ENCODE results near the gene PDSS2. TPM values are rescaled to one million over a fixed set of nuclear protein-coding genes. Genes with fewer than 3 reads are reported as not detected.
"Not testable (repeated sequence)": the region's sequence is repeated elsewhere in the genome, so short reads cannot be mapped to it uniquely, and the experiment has no call there.

The PDSS2 gene
- total RNA-seq, 2 donors from 2014 or later = 12.2 to 16.2 TPM

DNA sequence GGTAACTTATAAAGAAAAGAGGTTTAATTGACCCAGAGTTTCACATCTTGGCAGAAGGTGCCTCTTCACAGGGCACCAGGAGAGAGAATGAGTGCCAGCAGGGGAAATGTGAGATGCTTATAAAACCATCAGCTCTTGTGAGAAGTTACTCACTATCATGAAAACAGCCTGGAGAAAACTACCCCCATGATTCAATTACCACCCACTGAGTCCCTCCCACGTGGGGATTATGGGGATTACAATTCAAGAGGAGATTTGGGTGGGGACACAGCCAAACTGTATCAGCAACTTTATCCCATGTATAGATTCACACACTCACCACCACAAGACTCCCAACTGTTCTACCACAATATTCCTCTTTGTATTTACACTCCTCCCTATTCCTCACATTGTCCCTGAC is 10.6 kb downstream of the PDSS2 start:
- peaks cover 11% of the 10 kb centered on the region for H3K9me3 Mint-ChIP-seq
- H3K27me3 Mint-ChIP-seq = no peaks in the 10 kb centered on the region
- peaks cover 26% of the 10 kb centered on the region for H3K36me3 Mint-ChIP-seq
- H3K4me1 Mint-ChIP-seq (ENCODE audit: low read depth in 2 of 2) = peaks cover under 1 to 2% of the 10 kb centered on the region in 2 donors
- no peak overlapping the region for H3K4me3 Mint-ChIP-seq
- DNase-seq (ENCODE audit: low spot score) = no peak
- no peak for ATAC-seq
- H3K27ac Mint-ChIP-seq = no peak overlapping the region

DNA sequence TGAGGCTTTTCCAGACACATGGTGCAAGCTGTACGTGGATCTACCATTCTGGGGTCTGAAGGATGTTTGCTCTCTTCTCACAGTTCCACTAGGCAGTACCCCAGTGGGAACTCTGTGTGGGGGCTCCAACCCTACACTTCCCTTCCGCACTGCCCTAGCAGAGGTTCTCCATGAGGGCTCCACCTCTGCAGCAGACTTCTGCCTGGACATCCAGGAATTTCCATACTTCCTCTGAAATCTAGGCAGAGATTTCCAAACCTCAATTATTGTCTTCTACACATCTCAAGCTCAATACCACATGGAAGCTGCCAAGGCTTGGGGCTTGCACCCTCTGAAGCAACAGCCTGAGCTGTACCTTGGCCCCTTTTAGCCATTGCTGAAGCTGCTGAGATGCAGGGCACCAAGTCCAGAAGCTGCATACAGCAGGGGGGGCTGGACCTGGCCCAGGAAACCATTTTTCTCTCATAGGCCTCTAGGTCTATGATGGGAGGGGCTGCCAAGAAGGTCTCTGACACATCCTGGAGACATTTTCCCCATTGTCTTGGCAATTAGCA is 11.6 kb downstream of the PDSS2 start:
- Mint-ChIP-seq H3K9me3 (peaks cover 11% of the 10 kb centered on the region), H3K4me3 (no peak overlapping the region), H3K27ac (no peak overlapping the region), H3K36me3 (peaks cover 26% of the 10 kb centered on the region), H3K27me3 (no peaks in the 10 kb centered on the region), H3K4me1 (ENCODE audit: low read depth in 2 of 2) (peaks cover 3 to 7% of the 10 kb centered on the region in 2 donors)
- ATAC-seq (no peak), DNase-seq (ENCODE audit: low spot score) (no peak)

DNA sequence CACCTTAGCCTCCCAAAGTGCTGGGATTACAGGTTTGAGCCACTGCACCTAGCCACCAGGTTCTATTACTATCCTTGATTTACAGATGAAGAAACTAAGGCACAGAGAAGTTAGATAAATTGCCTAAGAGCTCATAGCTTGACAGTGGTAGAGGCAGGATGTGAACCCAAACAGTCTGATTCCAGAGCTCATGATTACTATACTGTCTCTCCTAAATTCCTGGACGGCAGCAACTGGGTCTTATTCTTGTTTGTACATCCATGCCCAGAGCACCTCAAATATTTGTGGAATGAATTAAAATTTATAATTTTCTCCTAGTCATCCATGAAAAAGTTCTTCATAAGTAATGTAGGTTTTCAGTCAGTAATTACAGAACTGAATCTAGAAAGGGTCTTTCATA is 15.1 kb downstream of the PDSS2 start:
- no peak overlapping the region for H3K27ac Mint-ChIP-seq
- no peak for DNase-seq (ENCODE audit: low spot score)
- ATAC-seq = no peak
- peaks cover 8% of the 10 kb centered on the region for H3K9me3 Mint-ChIP-seq
- no peaks in the 10 kb centered on the region for H3K27me3 Mint-ChIP-seq
- H3K36me3 Mint-ChIP-seq = peaks cover 23% of the 10 kb centered on the region
- H3K4me1 Mint-ChIP-seq (ENCODE audit: low read depth in 2 of 2) = peaks cover 13 to 18% of the 10 kb centered on the region in 2 donors
- no peak overlapping the region for H3K4me3 Mint-ChIP-seq

DNA sequence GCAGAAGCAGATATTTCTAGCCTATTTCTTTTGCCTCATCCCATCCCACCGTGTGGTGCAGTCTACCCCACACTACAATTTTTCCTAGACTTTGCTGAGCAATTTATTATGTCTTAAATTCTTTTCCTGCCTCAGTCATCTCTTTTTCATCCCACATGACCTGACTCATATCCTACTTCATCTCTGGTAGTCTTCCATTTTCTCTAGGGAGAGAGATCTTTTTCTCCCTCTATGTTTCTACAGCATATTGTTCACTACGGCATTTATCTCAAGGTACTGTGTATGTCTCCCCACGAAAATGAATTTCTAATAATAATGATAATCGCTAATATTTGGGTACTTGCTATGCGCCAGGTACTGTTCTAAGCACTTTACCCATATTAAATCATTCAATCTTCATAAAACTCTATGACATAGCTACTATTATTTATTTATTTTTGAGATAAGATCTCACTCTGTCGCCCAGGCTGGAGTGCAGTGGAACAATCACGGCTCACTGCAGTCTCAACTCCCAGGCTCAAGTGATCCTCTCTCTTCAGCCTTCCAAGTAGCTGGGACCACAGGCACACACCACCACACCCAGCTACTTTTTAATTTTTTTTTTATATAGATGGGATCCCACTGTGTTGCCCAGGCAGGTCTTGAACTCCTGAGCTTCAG is 15.6 kb downstream of the PDSS2 start:
- no peak for DNase-seq (ENCODE audit: low spot score)
- Mint-ChIP-seq H3K27ac (no peak overlapping the region), H3K4me3 (no peak overlapping the region), H3K4me1 (ENCODE audit: low read depth in 2 of 2) (peaks cover 13 to 18% of the 10 kb centered on the region in 2 donors), H3K36me3 (peaks cover 19% of the 10 kb centered on the region), H3K27me3 (no peaks in the 10 kb centered on the region), H3K9me3 (peaks cover 8% of the 10 kb centered on the region)
- ATAC-seq = no peak

DNA sequence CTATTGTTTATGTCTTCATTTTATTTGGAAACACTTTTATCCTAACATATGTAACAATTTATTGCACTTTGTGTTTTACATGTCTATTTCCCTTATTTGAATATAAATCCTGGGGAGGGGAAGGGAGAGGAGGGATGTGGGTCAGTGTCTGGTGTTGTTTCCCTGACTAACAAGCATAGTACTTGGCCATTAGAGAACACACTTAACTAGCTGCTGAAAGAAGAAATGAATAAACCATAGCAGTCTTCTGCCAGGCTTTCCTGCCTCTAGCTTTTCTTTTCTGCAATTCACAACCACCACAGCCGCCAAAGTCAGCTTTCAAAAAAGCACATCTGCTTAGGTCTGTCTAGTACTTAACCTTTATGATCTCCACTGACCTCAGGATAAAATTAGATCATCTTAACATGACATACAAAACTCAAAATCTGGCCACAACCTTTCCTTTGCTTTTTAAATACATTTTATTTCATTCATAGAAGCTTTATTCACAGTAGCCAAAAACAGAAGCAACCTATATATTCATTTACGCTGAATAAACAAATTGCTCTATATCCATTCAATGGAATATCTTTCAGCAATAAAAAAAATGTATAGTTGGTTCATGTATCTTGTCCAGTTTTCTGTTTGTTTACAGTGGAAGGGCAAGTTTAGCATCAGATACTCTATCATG is 16.3 kb downstream of the PDSS2 start:
- DNase-seq (ENCODE audit: low spot score) = no peak
- H3K27ac Mint-ChIP-seq = no peak overlapping the region

DNA sequence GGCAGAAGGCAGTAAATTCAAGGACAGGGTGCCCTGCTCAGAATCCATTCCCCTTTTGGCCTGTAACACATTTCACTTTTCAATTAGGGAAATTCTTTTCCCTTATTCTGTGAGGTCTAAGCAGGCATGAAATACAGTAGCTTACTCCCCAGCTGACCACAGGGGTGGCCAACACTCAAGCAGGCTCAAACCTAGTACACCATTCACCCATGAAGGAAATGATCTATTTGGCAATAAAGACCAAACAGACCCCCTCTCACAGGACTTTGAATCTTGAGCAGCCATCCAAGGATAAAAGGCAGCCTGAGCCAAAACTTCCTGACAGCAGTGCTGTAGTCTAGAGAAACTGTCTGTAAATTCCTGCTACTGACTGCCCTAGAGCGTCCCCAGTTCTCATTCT is 17.7 kb downstream of the PDSS2 start:
- Mint-ChIP-seq H3K4me3 (no peak overlapping the region), H3K4me1 (ENCODE audit: low read depth in 2 of 2) (peaks cover 16 to 23% of the 10 kb centered on the region in 2 donors), H3K27ac (no peak overlapping the region), H3K9me3 (peaks cover under 1% of the 10 kb centered on the region), H3K36me3 (peaks cover 7% of the 10 kb centered on the region), H3K27me3 (no peaks in the 10 kb centered on the region)
- no peak for DNase-seq (ENCODE audit: low spot score)
- no peak for ATAC-seq

More for the DNA sequence above, 16.3 kb downstream of the PDSS2 start:
- no peak for ATAC-seq
- Mint-ChIP-seq H3K36me3 (peaks cover 12% of the 10 kb centered on the region), H3K4me1 (ENCODE audit: low read depth in 2 of 2) (peaks cover 11 to 18% of the 10 kb centered on the region in 2 donors), H3K27me3 (no peaks in the 10 kb centered on the region), H3K4me3 (no peak overlapping the region), H3K9me3 (peaks cover 3% of the 10 kb centered on the region)

DNA sequence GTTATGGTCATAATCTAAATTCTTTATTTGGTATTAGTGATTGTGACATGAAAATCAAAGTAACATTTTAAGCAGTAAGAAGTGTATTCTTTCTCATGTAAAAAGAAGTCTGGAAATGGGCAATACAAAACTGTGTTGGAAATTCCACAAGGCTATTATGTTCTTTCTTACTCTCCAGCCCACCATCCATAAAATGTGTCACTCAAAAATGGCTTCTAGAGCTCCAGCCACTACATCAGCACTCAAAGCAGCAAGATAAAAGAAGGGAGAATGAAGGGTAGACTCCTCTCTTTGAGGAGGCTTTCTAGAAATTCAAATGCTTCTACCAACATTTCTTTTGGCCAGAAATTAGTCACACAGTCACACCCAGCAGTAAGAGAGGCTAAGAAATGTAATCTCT is 18.4 kb downstream of the PDSS2 start:
- Mint-ChIP-seq H3K9me3 (no peaks in the 10 kb centered on the region), H3K27ac (no peak overlapping the region), H3K27me3 (no peaks in the 10 kb centered on the region), H3K4me3 (no peak overlapping the region), H3K4me1 (ENCODE audit: low read depth in 2 of 2) (peaks cover 16 to 23% of the 10 kb centered on the region in 2 donors), H3K36me3 (peaks cover 4% of the 10 kb centered on the region)
- ATAC-seq = no peak
- DNase-seq (ENCODE audit: low spot score) = no peak

DNA sequence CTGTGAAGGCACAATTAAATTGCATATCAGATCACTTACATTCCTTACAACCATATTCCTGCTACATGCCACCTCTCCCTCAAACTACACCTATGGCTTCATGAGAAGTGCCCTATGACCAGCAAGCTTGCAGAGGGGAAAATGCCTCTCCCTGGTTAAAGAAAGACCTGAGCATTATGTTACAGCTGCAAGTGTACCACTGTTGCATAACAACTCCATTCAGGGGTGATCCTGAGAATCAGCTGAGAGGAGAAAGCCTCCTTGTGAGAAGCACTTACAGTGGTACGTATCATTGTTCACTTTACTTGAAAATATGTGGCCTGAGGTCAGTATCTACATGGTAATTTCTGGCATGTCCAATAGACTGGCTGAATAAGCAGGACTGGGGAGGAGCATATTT is 20.0 kb downstream of the PDSS2 start:
- Mint-ChIP-seq H3K4me3 (no peak overlapping the region), H3K36me3 (no peaks in the 10 kb centered on the region), H3K4me1 (ENCODE audit: low read depth in 2 of 2) (peaks cover 16 to 23% of the 10 kb centered on the region in 2 donors), H3K9me3 (no peaks in the 10 kb centered on the region), H3K27ac (no peak overlapping the region), H3K27me3 (no peaks in the 10 kb centered on the region)
- ATAC-seq = no peak
- DNase-seq (ENCODE audit: low spot score) = no peak

DNA sequence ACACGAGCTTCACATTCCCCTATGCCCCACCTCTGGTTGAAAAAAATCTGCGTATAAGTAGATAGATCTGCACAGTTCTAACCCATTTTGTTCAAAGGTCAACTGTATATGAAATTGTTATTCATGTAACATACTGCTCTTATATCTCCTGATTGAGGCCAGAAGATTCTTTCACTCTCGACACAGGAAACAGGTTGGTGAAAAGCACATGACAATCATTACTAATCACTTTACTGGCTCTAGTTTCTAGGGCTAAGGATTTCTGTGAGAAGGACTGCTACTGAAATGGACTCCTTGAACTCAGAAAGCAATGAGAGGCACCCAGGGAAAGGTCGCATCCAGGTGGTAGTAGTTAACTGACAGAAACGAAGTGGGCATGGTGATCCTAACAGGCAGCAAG is 21.7 kb downstream of the PDSS2 start:
- H3K4me3 Mint-ChIP-seq = no peak overlapping the region
- no peak overlapping the region for H3K27ac Mint-ChIP-seq
- ATAC-seq = no peak

DNA sequence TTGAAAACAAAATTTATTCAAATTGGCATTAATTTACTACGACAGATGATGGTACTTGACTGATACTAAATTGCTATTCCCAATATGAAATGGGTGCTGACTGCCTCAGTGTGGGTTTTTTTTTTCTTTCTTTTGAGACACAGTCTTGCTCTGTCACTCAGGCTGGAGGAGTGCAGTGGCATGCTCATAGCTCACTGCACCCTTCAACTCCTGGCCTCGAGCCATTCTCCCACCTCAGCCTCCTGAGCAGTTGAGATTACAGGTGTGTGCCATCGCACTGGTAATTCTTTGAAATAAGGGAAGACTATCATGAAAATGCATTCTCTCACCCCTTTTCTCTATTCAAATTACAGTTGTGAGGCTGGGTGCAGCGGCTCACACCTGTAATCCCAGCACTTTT is 22.5 kb downstream of the PDSS2 start:
- ATAC-seq = no peak
- no peaks in the 10 kb centered on the region for H3K9me3 Mint-ChIP-seq
- peaks cover 18 to 24% of the 10 kb centered on the region in 2 donors for H3K4me1 Mint-ChIP-seq (ENCODE audit: low read depth in 2 of 2)
- DNase-seq (ENCODE audit: low spot score) = no peak
- H3K27ac Mint-ChIP-seq = no peak overlapping the region
- no peaks in the 10 kb centered on the region for H3K36me3 Mint-ChIP-seq
- no peak overlapping the region for H3K4me3 Mint-ChIP-seq
- no peaks in the 10 kb centered on the region for H3K27me3 Mint-ChIP-seq

More for the DNA sequence above, 21.7 kb downstream of the PDSS2 start:
- Mint-ChIP-seq H3K36me3 (no peaks in the 10 kb centered on the region), H3K27me3 (no peaks in the 10 kb centered on the region), H3K4me1 (ENCODE audit: low read depth in 2 of 2) (peaks cover 22 to 26% of the 10 kb centered on the region in 2 donors), H3K9me3 (no peaks in the 10 kb centered on the region)
- DNase-seq (ENCODE audit: low spot score) = no peak

DNA sequence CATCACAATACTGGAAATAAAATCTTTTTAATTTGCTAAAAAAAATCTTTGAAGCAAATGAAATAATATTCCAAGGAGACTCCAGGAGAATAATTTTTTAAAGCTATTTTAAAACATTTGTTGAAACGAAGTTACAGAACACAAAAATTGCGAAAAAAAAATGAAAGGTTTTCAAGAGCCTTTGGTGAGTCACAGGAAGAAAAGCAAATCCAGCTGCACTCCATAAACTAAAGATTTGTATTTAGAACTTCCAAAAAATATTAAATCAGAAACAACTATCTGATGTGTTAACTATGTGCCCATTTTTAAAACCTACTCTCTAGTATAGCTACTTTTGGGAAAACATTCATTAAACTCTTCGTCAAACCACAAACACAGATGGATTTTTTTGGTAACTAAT is 23.6 kb downstream of the PDSS2 start:
- no peak overlapping the region for H3K27ac Mint-ChIP-seq
- no peaks in the 10 kb centered on the region for H3K27me3 Mint-ChIP-seq
- H3K4me1 Mint-ChIP-seq (ENCODE audit: low read depth in 2 of 2) = peaks cover 12 to 18% of the 10 kb centered on the region in 2 donors
- no peaks in the 10 kb centered on the region for H3K9me3 Mint-ChIP-seq
- DNase-seq (ENCODE audit: low spot score) = no peak
- ATAC-seq = no peak
- no peaks in the 10 kb centered on the region for H3K36me3 Mint-ChIP-seq
- H3K4me3 Mint-ChIP-seq = no peak overlapping the region

DNA sequence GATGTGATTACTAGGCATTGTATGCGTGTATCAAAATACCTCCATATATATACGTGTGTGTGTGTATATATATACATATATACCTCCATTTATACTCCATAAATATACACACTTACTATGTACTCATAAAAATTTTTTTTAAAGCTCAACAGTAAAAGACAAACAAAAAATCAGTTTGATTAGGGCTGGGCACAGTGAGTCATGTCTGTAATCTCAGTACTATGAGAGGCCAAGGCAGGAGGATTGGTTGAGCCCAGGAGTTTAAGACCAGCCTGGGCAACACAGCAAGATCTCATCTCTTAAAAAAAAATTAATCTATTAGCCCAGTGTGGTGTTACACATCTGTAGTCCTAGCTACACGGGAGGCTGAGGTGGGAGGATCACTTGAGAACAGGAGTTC is 24.6 kb downstream of the PDSS2 start:
- ATAC-seq (no peak), DNase-seq (ENCODE audit: low spot score) (no peak)
- peaks cover 11 to 20% of the 10 kb centered on the region in 2 donors for H3K4me1 Mint-ChIP-seq (ENCODE audit: low read depth in 2 of 2)
- H3K9me3 Mint-ChIP-seq = no peaks in the 10 kb centered on the region
- no peak overlapping the region for H3K4me3 Mint-ChIP-seq
- H3K36me3 Mint-ChIP-seq = no peaks in the 10 kb centered on the region
- no peak overlapping the region for H3K27ac Mint-ChIP-seq
- H3K27me3 Mint-ChIP-seq = no peaks in the 10 kb centered on the region

DNA sequence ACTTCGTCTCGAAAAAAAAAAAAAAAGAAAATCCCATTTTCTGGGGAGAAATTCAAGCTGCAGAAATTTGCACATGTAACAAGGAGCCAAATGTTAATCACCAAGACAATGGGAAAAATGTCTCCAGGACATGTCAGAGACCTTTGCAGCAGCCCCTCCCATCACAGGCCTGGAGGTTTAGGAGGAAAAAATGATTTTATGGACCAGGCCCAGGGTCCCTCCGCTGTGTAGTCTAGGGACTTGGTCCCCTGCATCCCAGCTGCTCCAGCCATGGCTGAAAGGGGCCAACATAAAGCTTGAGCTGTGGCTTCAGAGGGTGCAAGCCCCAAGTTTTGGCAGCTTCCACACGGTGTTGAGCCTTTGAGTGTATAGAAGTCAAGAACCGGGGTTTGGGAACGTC is 33.4 kb downstream of the PDSS2 start:
- H3K27me3 Mint-ChIP-seq; DNase-seq (ENCODE audit: low spot score); H3K9me3 Mint-ChIP-seq; H3K27ac Mint-ChIP-seq; H3K4me3 Mint-ChIP-seq; H3K4me1 Mint-ChIP-seq (ENCODE audit: low read depth in 2 of 2); ATAC-seq: not testable (repeated sequence)
- H3K36me3 Mint-ChIP-seq = peaks cover 13% of the 10 kb centered on the region

DNA sequence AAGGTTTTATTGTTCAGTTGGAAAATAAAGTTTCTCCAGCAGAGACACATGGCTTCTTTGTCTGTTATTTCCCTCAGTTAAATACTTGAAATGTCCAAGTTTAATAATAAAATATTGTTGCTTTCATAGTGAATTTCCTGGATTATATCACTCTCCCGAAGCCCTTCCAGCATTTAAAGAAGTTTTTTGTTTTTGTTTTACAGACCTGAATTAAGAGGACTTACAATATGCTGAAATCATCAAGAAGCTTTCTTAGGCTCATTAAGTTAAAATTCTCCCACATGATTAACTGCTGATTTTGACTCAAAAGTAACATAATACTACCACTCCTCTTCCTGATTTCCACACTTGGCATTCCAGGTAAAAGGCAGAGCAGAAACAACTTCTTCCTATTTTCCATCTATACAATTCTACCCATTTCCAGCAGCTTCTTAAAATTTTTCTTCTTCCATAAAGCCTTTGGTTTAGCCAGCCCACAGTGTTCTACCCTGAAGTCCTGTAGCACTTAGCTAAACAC is 35.8 kb downstream of the PDSS2 start:
- H3K36me3 Mint-ChIP-seq = peaks cover 13% of the 10 kb centered on the region
- no peak overlapping the region for H3K4me3 Mint-ChIP-seq
- no peak overlapping the region for H3K27ac Mint-ChIP-seq
- H3K9me3 Mint-ChIP-seq = peaks cover 4% of the 10 kb centered on the region
- ATAC-seq (no peak), DNase-seq (ENCODE audit: low spot score) (no peak)
- no peaks in the 10 kb centered on the region for H3K27me3 Mint-ChIP-seq
- peaks cover 7 to 9% of the 10 kb centered on the region in 2 donors for H3K4me1 Mint-ChIP-seq (ENCODE audit: low read depth in 2 of 2)
